ENCODE data around the gene SKP2. TPM values are rescaled to one million over a fixed set of nuclear protein-coding genes. Genes with fewer than 3 reads are reported as not detected.

SKP2 gene
- total RNA-seq, 4 donors from 2014 or later, result 12.0 to 20.1 (median 14.7) TPM

DNA sequence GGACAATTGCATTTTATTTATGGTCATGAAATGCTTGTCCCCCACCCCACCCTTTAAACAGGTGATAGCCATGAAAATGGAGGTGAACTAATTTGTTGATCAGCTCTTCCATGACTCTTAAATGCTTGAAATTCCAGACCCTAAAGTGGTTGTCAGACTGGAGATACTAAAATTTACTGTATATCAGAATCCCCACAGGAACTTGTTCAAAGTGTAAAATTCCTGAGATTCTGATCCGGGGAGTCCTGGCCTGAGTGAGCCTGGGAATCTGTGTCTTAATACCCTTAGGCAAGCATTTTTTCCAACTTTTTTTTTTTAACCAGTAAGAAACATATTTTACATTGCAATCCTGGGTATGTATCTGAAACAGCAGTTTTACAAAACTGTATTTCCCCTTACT, 4.7 kb downstream of the SKP2 start:
- no peak for DNase-seq (ENCODE audit: low spot score in 2 of 2)
- no peaks in the 10 kb centered on the region for H3K9me3 ChIP-seq
- H3K4me1 ChIP-seq, result peaks cover 0 to 37% (median 5%) of the 10 kb centered on the region in 4 donors
- no peak for TF ChIP-seq POLR2A (IDR thresholded peaks at IDR 0.05)
- H3K36me3 ChIP-seq, result peaks cover 0 to 74% (median 0%) of the 10 kb centered on the region in 3 donors
- WGBS, 2 donors, result 25 to 48% methylated on average over 1 of the region's 1 CpG
- H3K27me3 ChIP-seq, result no peaks in the 10 kb centered on the region
- H3K4me3 ChIP-seq, result no peak overlapping the region
- H3K27ac ChIP-seq, result no peak overlapping the region

DNA sequence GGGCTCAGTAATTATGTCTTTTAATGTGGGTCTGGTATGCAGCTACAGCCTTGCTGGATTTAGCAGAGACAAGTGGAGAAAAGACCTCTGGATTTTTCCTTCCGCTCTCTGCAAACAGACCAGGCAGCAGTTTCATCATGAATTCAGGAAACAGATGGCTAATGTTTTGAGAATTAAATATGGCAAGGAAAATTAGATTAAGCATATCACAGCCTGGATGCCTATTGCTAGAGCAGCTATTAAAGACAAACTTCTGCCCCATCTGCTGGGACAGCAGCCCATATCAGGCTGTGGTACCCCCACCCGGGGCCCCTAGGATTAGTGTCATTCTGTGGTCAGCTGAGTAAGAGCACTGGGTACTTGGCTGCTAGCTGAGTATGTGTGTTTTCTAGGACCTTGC, 6.2 kb downstream of the SKP2 start:
- 71 to 81% methylated on average over 2 of the region's 2 CpGs for WGBS, 2 donors
- no peaks in the 10 kb centered on the region for H3K27me3 ChIP-seq
- H3K36me3 ChIP-seq, result peaks cover 0 to 89% (median 0%) of the 10 kb centered on the region in 3 donors
- no peak overlapping the region for H3K27ac ChIP-seq
- H3K4me1 ChIP-seq, result peaks cover 0 to 30% (median 2%) of the 10 kb centered on the region in 4 donors
- no peak for DNase-seq (ENCODE audit: low spot score in 2 of 2)
- H3K4me3 ChIP-seq, result no peak overlapping the region
- H3K9me3 ChIP-seq, result no peaks in the 10 kb centered on the region
- no peak for TF ChIP-seq POLR2A (IDR thresholded peaks at IDR 0.05)
- TF ChIP-seq, protein P1, sequence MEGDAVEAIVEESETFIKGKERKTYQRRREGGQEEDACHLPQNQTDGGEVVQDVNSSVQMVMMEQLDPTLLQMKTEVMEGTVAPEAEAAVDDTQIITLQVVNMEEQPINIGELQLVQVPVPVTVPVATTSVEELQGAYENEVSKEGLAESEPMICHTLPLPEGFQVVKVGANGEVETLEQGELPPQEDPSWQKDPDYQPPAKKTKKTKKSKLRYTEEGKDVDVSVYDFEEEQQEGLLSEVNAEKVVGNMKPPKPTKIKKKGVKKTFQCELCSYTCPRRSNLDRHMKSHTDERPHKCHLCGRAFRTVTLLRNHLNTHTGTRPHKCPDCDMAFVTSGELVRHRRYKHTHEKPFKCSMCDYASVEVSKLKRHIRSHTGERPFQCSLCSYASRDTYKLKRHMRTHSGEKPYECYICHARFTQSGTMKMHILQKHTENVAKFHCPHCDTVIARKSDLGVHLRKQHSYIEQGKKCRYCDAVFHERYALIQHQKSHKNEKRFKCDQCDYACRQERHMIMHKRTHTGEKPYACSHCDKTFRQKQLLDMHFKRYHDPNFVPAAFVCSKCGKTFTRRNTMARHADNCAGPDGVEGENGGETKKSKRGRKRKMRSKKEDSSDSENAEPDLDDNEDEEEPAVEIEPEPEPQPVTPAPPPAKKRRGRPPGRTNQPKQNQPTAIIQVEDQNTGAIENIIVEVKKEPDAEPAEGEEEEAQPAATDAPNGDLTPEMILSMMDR (IDR thresholded peaks at IDR 0.05), result no peak
- no peak for TF ChIP-seq EP300 (IDR thresholded peaks at IDR 0.05)

DNA sequence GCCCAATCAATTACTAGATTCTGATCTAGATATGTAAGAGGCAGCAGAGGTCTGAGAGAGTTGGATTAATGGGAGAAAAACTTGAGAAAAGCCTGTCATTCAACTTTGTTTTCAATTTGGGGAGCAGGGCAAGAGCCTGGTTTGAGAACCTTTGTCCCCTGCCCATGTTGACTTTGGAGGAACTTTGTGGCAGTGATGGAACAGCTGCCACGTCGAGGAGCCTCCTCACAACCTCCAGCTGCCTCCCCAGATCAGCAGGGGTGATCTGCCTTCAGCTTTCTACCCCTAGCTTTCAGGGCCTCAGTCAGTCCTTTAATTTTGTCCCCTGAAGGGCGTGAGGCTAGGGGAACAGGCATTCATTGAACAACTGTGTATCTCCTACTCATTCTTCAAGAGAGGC, 8.7 kb downstream of the SKP2 start:
- Histone ChIP-seq H3K4me1 (peaks cover 0 to 19% (median 0%) of the 10 kb centered on the region in 4 donors), H3K27ac (no peak overlapping the region), H3K27me3 (no peaks in the 10 kb centered on the region), H3K36me3 (peaks cover 0 to 95% (median 0%) of the 10 kb centered on the region in 3 donors), H3K4me3 (no peak overlapping the region), H3K9me3 (no peaks in the 10 kb centered on the region)
- DNase-seq (ENCODE audit: low spot score in 2 of 2), result no peak
- TF ChIP-seq POLR2A (IDR thresholded peaks at IDR 0.05) (no peak), EP300 (IDR thresholded peaks at IDR 0.05) (no peak)
- TF ChIP-seq, protein P1 (IDR thresholded peaks at IDR 0.05), result no peak
- 81 to 86% methylated on average over 3 of the region's 3 CpGs for whole genome bisulfite sequencing, 2 donors

- DNase-seq (ENCODE audit: low spot score in 2 of 2), result no peak
- peaks cover 0 to 12% (median 0%) of the 10 kb centered on the region in 4 donors for H3K4me1 ChIP-seq
- no peak overlapping the region for H3K4me3 ChIP-seq
- no peaks in the 10 kb centered on the region for H3K27me3 ChIP-seq
- peaks cover 0 to 95% (median 0%) of the 10 kb centered on the region in 3 donors for H3K36me3 ChIP-seq
- no peak overlapping the region for H3K27ac ChIP-seq
- TF ChIP-seq EP300 (IDR thresholded peaks at IDR 0.05) (no peak), POLR2A (IDR thresholded peaks at IDR 0.05) (no peak)
- TF ChIP-seq, protein P1 (IDR thresholded peaks at IDR 0.05), result no peak
- WGBS, 2 donors, result 94 to 95% methylated on average over 4 of the region's 4 CpGs
- H3K9me3 ChIP-seq, result no peaks in the 10 kb centered on the region
These were observed 9.4 kb downstream of the SKP2 start for GRCh38 chr5:36161361-36161760.

DNA sequence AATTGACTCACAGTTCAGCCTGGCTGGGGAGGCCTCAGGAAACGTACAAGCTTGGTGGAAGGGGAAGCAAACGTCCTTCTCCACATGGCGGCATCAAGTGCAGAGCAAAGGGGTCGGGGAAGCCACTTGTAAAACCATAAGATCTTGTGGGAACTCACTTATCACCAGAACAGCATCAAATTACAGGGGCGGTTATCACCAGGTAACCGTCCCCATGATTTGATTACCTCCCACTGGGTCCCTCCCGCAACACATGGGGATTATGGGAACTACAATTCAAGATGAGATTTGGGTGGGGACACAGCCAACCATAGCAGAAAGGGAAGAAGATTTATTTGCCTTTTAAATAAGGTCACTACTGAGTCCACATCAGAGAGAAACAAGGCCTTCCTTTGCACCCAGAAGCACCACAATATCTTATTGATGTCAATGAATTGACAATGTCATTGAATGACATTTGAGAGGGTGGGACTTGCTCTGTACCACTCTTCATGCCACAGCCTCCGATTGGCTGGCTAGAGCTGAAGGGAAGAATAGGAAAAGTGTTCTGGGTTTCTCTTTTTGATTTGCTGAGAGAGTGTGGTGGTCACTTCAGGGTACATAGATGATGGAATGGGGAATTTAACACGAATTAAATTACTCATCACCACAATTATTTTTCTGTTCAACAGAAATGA, 11.0 kb downstream of the SKP2 start:
- Histone ChIP-seq H3K4me3 (no peak overlapping the region), H3K27ac (no peak overlapping the region), H3K9me3 (no peaks in the 10 kb centered on the region), H3K27me3 (no peaks in the 10 kb centered on the region), H3K36me3 (peaks cover 0 to 96% (median 6%) of the 10 kb centered on the region in 3 donors), H3K4me1 (peaks cover 0 to 7% (median 0%) of the 10 kb centered on the region in 4 donors)
- DNase-seq (ENCODE audit: low spot score in 2 of 2), result no peak
- TF ChIP-seq EP300 (IDR thresholded peaks at IDR 0.05) (no peak), POLR2A (IDR thresholded peaks at IDR 0.05) (no peak)
- TF ChIP-seq, protein P1 (IDR thresholded peaks at IDR 0.05), result no peak
- WGBS, 2 donors, result 81 to 86% methylated on average over 9 of the region's 9 CpGs
